ENCODE measurements around the gene CTNNBIP1. TPM values are rescaled to one million over a fixed set of nuclear protein-coding genes. Genes with fewer than 3 reads are reported as not detected.
"Not testable (repeated sequence)": the region's sequence is repeated elsewhere in the genome, so short reads cannot be mapped to it uniquely, and the experiment has no call there.

CTNNBIP1 gene
- total and polyA plus RNA-seq, 2 donors (not counting 3 experiments of a cell fraction or from before 2014, with no cell fraction given) = 26.6 to 31.7 TPM

GRCh38 chr1:9805006-9805508, 105.0 kb downstream of the CTNNBIP1 start:
- Histone ChIP-seq H3K4me2 (ENCODE audit: insufficient read depth, low read length) (no peak overlapping the region), H3K9me3 (replicated peaks; ENCODE audit: control insufficient read depth, insufficient read depth, low read length) (no peaks in the 10 kb centered on the region), H2AFZ (ENCODE audit: low read depth, low read length) (no peak overlapping the region), H3K4me3 (replicated peaks in 1 of 3; ENCODE audit: insufficient read depth in 1 of 3, low read depth in 1 of 3, low read length in 3 of 3) (no peak overlapping the region), H3K27ac (ENCODE audit: insufficient read depth, low read depth, low read length) (no peak overlapping the region), H3K9me1 (replicated peaks; ENCODE audit: control insufficient read depth, extremely low read depth, insufficient read depth, low read length) (no peaks in the 10 kb centered on the region), H3K36me3 (ENCODE audit: control insufficient read depth in 2 of 2, extremely low read depth in 1 of 2, insufficient read depth in 2 of 2, low read length in 2 of 2) (no peaks in the 10 kb centered on the region), H3K27me3 (ENCODE audit: control insufficient read depth in 2 of 2, insufficient read depth in 2 of 2, low read length in 2 of 2) (no peaks in the 10 kb centered on the region), H4K20me1 (replicated peaks; ENCODE audit: control insufficient read depth, extremely low read depth, insufficient read depth, low read length) (no peaks in the 10 kb centered on the region), H3K9ac (replicated peaks; ENCODE audit: extremely low read depth, insufficient read depth, low read length) (no peak overlapping the region), H3K79me2 (ENCODE audit: control insufficient read depth, insufficient read depth, low read length) (peaks cover 55% of the 10 kb centered on the region), H3K4me1 (ENCODE audit: control insufficient read depth, extremely low read depth, insufficient read depth, low read length) (no peaks in the 10 kb centered on the region)
- no peak for FAIRE-seq
- dilution Hi-C loops (cut with MboI; ENCODE audit: extremely low pct_ligation_motif_present, low sequenced_read_pairs) = no loop called here
- TF ChIP-seq POLR2AphosphoS5 (IDR thresholded peaks at IDR 0.05; ENCODE audit: insufficient read depth, low read depth, low read length) (no peak), CTCF (IDR thresholded peaks at IDR 0.05; ENCODE audit: extremely low read depth in 1 of 2, insufficient read depth in 1 of 2, low read depth in 1 of 2, low read length in 2 of 2) (no peak), FOS (IDR thresholded peaks at IDR 0.05; ENCODE audit: borderline replicate concordance, insufficient read depth, low read length) (no peak), MYC (IDR thresholded peaks at IDR 0.05; ENCODE audit: low read depth, low read length) (no peak), GATA2 (IDR thresholded peaks at IDR 0.05; ENCODE audit: insufficient read depth, insufficient read length, low read depth, low read length) (no peak), EZH2 (IDR thresholded peaks at IDR 0.05; ENCODE audit: borderline replicate concordance, low read depth, low read length, severe bottlenecking) (no peak), POLR2A (IDR thresholded peaks at IDR 0.05; ENCODE audit: low read depth, low read length) (no peak), MAX (IDR thresholded peaks at IDR 0.05; ENCODE audit: insufficient read depth, insufficient read length) (no peak), JUN (IDR thresholded peaks at IDR 0.05; ENCODE audit: borderline replicate concordance, insufficient read depth, insufficient read length, low read depth) (no peak)
- POLR2A ChIA-PET = no interaction called here
- CTCF ChIA-PET = no interaction called here
- no TSS peak for BruUV-seq (replicated peaks)
- no peak for DNase-seq (ENCODE audit: low read depth, low spot score)
- intact Hi-C loops (cut with micrococcal nuclease) = no loop called here

- FAIRE-seq; BruUV-seq (replicated peaks): not testable (repeated sequence)
- CTCF ChIA-PET = interaction anchor here (1.2 to 1.4 kb wide), 4 partner anchors 9 to 62 kb away, joined by 3 to 4 read pairs (median 4); no protein-coding TSS in a partner anchor
Observed at GRCh38 chr1:9803003-9803918, 106.8 kb downstream of the CTNNBIP1 start.

More at GRCh38 chr1:9803003-9803918, 106.8 kb downstream of the CTNNBIP1 start:
- dilution Hi-C loops (cut with MboI; ENCODE audit: extremely low pct_ligation_motif_present, low sequenced_read_pairs); H3K4me1 ChIP-seq (ENCODE audit: control insufficient read depth, extremely low read depth, insufficient read depth, low read length); H3K9me1 ChIP-seq (replicated peaks; ENCODE audit: control insufficient read depth, extremely low read depth, insufficient read depth, low read length); H3K27ac ChIP-seq (ENCODE audit: insufficient read depth, low read depth, low read length); H3K9ac ChIP-seq (replicated peaks; ENCODE audit: extremely low read depth, insufficient read depth, low read length); H3K4me2 ChIP-seq (ENCODE audit: insufficient read depth, low read length); H2AFZ ChIP-seq (ENCODE audit: low read depth, low read length); H3K36me3 ChIP-seq (ENCODE audit: control insufficient read depth in 2 of 2, extremely low read depth in 1 of 2, insufficient read depth in 2 of 2, low read length in 2 of 2); intact Hi-C loops (cut with micrococcal nuclease); H3K27me3 ChIP-seq (ENCODE audit: control insufficient read depth in 2 of 2, insufficient read depth in 2 of 2, low read length in 2 of 2); DNase-seq (ENCODE audit: low read depth, low spot score); H3K9me3 ChIP-seq (replicated peaks; ENCODE audit: control insufficient read depth, insufficient read depth, low read length); H4K20me1 ChIP-seq (replicated peaks; ENCODE audit: control insufficient read depth, extremely low read depth, insufficient read depth, low read length); H3K4me3 ChIP-seq (replicated peaks in 1 of 3; ENCODE audit: insufficient read depth in 1 of 3, low read depth in 1 of 3, low read length in 3 of 3); POLR2A ChIA-PET: not testable (repeated sequence)
- H3K79me2 ChIP-seq (ENCODE audit: control insufficient read depth, insufficient read depth, low read length) = peaks cover 46% of the 10 kb centered on the region
